ENCODE results near the gene SZT2. TPM values are rescaled to one million over a fixed set of nuclear protein-coding genes. Genes with fewer than 3 reads are reported as not detected.

SZT2 gene
- total RNA-seq, 2 donors from 2014 or later, result 17.5 to 22.8 TPM

DNA sequence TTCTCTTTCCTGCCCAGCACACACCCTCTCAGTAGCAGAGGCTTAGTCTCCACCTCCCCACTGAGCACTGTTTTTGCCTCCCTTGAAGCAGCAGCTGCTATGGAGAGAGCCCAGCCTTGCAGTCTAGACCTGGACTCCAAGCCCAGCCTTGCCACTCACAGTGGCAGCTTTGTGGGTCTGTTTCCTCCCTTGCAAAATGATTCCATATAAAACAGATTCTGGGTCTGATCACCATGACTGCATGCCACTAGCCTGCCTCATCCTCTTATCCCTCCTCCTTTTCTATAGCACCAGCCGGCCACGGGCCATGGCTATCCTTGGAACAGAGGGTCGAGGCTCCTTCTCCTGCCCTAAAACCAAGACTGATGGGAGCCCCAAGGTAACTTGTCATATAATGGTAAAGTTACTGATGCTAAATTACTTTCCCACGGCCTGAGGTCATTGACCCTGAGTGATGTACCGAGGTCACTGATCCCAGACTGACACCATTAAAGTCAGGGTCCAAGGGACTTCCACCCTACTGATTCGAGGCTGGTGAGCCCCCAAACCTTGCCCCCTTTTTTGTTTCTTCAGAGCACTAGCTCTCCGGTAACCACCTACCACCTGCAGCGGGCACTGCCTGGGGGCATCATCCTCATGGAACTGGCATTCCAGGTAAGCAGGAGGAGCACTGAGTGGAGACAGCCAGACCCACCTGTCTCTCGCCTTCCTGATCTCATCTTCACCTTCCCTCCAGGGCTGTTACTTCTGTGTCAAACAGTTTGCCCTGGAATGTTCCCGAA is 56.1 kb downstream of the SZT2 start:
- Histone ChIP-seq H3K27me3 (no peaks in the 10 kb centered on the region), H3K9me3 (no peaks in the 10 kb centered on the region), H3K4me1 (peaks cover 0 to 11% of the 10 kb centered on the region in 2 donors), H3K4me3 (no peak overlapping the region), H3K36me3 (peaks cover 99% of the 10 kb centered on the region), H3K27ac (no peak overlapping the region)
- TF ChIP-seq, protein P1, sequence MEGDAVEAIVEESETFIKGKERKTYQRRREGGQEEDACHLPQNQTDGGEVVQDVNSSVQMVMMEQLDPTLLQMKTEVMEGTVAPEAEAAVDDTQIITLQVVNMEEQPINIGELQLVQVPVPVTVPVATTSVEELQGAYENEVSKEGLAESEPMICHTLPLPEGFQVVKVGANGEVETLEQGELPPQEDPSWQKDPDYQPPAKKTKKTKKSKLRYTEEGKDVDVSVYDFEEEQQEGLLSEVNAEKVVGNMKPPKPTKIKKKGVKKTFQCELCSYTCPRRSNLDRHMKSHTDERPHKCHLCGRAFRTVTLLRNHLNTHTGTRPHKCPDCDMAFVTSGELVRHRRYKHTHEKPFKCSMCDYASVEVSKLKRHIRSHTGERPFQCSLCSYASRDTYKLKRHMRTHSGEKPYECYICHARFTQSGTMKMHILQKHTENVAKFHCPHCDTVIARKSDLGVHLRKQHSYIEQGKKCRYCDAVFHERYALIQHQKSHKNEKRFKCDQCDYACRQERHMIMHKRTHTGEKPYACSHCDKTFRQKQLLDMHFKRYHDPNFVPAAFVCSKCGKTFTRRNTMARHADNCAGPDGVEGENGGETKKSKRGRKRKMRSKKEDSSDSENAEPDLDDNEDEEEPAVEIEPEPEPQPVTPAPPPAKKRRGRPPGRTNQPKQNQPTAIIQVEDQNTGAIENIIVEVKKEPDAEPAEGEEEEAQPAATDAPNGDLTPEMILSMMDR (IDR thresholded peaks at IDR 0.05), result no peak
- DNase-seq (ENCODE audit: low spot score), result no peak

DNA sequence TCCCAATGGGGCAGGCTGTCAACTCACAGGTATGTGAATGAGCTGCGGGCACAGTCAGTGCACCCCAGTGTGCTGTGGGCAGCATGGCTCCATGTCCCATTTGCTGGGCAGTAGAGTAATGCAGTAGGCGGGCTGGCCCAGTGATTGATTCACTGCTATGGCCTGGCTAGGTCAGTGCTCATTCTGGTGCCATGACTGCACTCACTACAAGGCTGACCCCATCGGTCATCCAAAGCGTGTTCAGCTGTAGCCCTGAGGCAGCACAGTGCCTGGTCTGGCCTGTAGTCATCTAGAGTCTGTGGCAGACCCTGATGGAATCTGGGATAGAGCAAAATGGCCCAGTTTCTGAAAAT is 56.7 kb downstream of the SZT2 start:
- no peak for DNase-seq (ENCODE audit: low spot score)
- H3K27me3 ChIP-seq, result no peaks in the 10 kb centered on the region
- H3K36me3 ChIP-seq, result peaks cover 99% of the 10 kb centered on the region
- no peak overlapping the region for H3K27ac ChIP-seq
- TF ChIP-seq, protein P1 (IDR thresholded peaks at IDR 0.05), result no peak
- H3K4me1 ChIP-seq, result peaks cover 0 to 11% of the 10 kb centered on the region in 2 donors
- no peak overlapping the region for H3K4me3 ChIP-seq
- no peaks in the 10 kb centered on the region for H3K9me3 ChIP-seq

DNA sequence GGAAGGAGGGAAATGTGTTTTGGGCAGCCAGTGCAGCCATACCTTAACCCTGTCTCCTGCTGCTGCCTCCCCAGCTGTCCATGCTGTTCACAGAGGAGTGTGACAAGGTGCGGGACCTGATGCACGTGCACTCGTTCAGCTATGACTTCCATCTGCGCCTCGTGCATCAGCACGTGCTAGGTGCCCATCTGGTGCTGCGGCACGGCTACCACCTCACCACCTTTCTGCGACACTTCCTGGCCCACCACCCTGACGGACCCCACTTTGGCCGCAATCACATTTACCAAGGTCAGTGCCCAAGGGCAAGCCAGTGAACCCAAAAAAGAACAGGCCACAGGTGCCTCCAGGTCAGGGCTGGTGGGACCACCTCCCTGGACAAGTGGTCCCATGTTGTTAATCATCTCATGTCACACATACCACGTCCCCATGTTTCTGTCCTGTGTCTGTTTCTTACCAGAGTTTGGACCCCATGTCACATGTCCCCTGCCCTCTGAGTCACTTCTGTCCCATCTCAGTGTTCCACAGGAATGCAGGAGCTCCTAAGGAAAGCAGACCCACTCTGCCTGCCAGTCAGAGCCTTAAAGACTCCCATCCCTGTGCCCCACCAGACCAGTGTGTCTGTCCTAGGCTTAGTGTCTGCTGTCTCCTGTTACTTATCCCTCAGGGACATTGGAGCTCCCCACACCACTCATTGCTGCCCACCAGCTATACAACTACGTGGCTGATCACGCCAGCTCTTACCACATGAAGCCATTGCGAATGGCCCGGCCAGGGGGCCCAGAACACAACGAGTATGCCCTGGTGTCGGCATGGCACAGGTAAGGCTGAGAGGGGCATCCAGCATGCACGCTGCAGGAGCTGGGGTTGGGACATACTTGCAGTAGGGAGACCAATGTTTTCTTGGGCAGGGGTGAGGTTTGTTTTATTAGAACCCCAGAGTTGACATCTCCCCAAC is 57.5 kb downstream of the SZT2 start:
- TF ChIP-seq, protein P1 (IDR thresholded peaks at IDR 0.05), result no peak
- no peak overlapping the region for H3K4me3 ChIP-seq
- H3K36me3 ChIP-seq, result peaks cover 95% of the 10 kb centered on the region
- H3K27me3 ChIP-seq, result no peaks in the 10 kb centered on the region
- peaks cover 0 to 11% of the 10 kb centered on the region in 2 donors for H3K4me1 ChIP-seq
- DNase-seq (ENCODE audit: low spot score), result no peak
- no peaks in the 10 kb centered on the region for H3K9me3 ChIP-seq
- H3K27ac ChIP-seq, result no peak overlapping the region

- Histone ChIP-seq H3K27me3 (no peaks in the 10 kb centered on the region), H3K36me3 (peaks cover 85% of the 10 kb centered on the region), H3K9me3 (no peaks in the 10 kb centered on the region), H3K4me1 (peaks cover 0 to 16% of the 10 kb centered on the region in 2 donors), H3K4me3 (no peak overlapping the region), H3K27ac (peak overlapping the region; percentile 42 to 64)
- TF ChIP-seq, protein P1 (IDR thresholded peaks at IDR 0.05), result no peak
- DNase-seq (ENCODE audit: low spot score), result no peak
Observed at GRCh38 chr1:43447891-43448708, 58.4 kb downstream of the SZT2 start.

- TF ChIP-seq, protein P1 (IDR thresholded peaks at IDR 0.05), result no peak
- peaks cover 0 to 21% of the 10 kb centered on the region in 2 donors for H3K4me1 ChIP-seq
- H3K9me3 ChIP-seq, result no peaks in the 10 kb centered on the region
- peaks cover 75% of the 10 kb centered on the region for H3K36me3 ChIP-seq
- H3K27ac ChIP-seq, result peak overlapping the region; percentile 42 to 64
- DNase-seq (ENCODE audit: low spot score), result no peak
- no peak overlapping the region for H3K4me3 ChIP-seq
- no peaks in the 10 kb centered on the region for H3K27me3 ChIP-seq
Observed at GRCh38 chr1:43448955-43449707, 59.4 kb downstream of the SZT2 start.
